CD4-positive, alpha-beta T cell treated with Interleukin-15 for 4 hours (primary cell): ENCODE data around the gene MRRF.
A peak's percentile ranks its signal among the peaks of the same experiment; 100 is the strongest.

ENCODE experiments used
- DNase-seq: peaks from one replicate; pipeline ENCODE4 v3.0.0-alpha.2; 2020; ENCODE audit warnings: low spot score

MRRF gene

GRCh38 chr9:122228568-122229484 is 35.9 kb upstream of the MRRF start, which contains the start of gene LHX6:
LHX6 (minus strand) TSS chr9:122228957; CDS start chr9:122228740, 217 bp downstream.
- no peak for DNase-seq

- DNase-seq = no peak
Measured at GRCh38 chr9:122229485-122229837, 35.2 kb upstream of the MRRF start.

- no peak for DNase-seq
Measured at GRCh38 chr9:122232796-122233306, 31.8 kb upstream of the MRRF start.

- DNase-seq = no peak
Measured at GRCh38 chr9:122234022-122234748, 30.5 kb upstream of the MRRF start.

GRCh38 chr9:122236681-122237080 is 28.0 kb upstream of the MRRF start:
- no peak for DNase-seq

- DNase-seq = no peak
Measured at GRCh38 chr9:122239722-122240121, 25.0 kb upstream of the MRRF start.

- DNase-seq = no peak
Measured at GRCh38 chr9:122244349-122244748, 20.3 kb upstream of the MRRF start.

GRCh38 chr9:122246666-122247065 is 18.0 kb upstream of the MRRF start:
- DNase-seq = no peak

GRCh38 chr9:122248448-122248865 is 16.2 kb upstream of the MRRF start:
- DNase-seq = no peak

- DNase-seq = no peak
Measured at GRCh38 chr9:122251351-122251750, 13.3 kb upstream of the MRRF start.

GRCh38 chr9:122252796-122253195 is 11.9 kb upstream of the MRRF start:
- no peak for DNase-seq

GRCh38 chr9:122254761-122255160 is 9.9 kb upstream of the MRRF start:
- DNase-seq = no peak

GRCh38 chr9:122256206-122256605 is 8.5 kb upstream of the MRRF start:
- no peak for DNase-seq

GRCh38 chr9:122258886-122259415 is 5.7 kb upstream of the MRRF start:
- DNase-seq = no peak

- DNase-seq = no peak
Measured at GRCh38 chr9:122261469-122261881, 3.2 kb upstream of the MRRF start.

GRCh38 chr9:122262073-122262472 is 2.6 kb upstream of the MRRF start:
- DNase-seq = no peak

GRCh38 chr9:122263699-122264349 is 858 bp upstream of the MRRF start:
- DNase-seq = no peak

GRCh38 chr9:122265149-122265915 is 650 bp downstream of the MRRF start:
- peak; percentile 34 for DNase-seq

GRCh38 chr9:122268041-122268814 is 3.5 kb downstream of the MRRF start:
- no peak for DNase-seq

- no peak for DNase-seq
Measured at GRCh38 chr9:122274055-122274454, 9.4 kb downstream of the MRRF start.

GRCh38 chr9:122276096-122276495 is 11.4 kb downstream of the MRRF start:
- DNase-seq = no peak
